Measurements from ENCODE around the gene SNUPN. TPM values are rescaled to one million over a fixed set of nuclear protein-coding genes. Genes with fewer than 3 reads are reported as not detected.
A peak's percentile ranks its signal among the peaks of the same experiment; 100 is the strongest.

The SNUPN gene
- total RNA-seq, 2 experiments from 2014 or later, result 44.4 to 71.1 TPM

GRCh38 chr15:75641179-75641503 lies 15.6 kb upstream of the SNUPN start:
- no TSS peak for BruUV-seq (replicated peaks)

GRCh38 chr15:75640483-75641178 lies 15.1 kb upstream of the SNUPN start:
- intact Hi-C loops (cut with micrococcal nuclease; ENCODE audit: unreplicated experiment), result loop anchor here (1.0 to 5.0 kb wide), 5 partner anchors 15 to 293 kb away; partner anchors contain the start of genes MAN2C1, NEIL1, PTPN9 and SNUPN
- H3K4me3 ChIP-seq (ENCODE audit: low read depth, low read length, poor library complexity, severe bottlenecking), result peak overlapping the region; percentile 89
- H4K20me1 ChIP-seq (ENCODE audit: insufficient read depth, low read length), result peaks cover 26% of the 10 kb centered on the region
- TF ChIP-seq CTCF (conservative IDR thresholded peaks at IDR 0.05; ENCODE audit: low read length), result peak; percentile 85
- no peak for TF ChIP-seq EZH2phosphoT487 (IDR thresholded peaks at IDR 0.05; ENCODE audit: borderline replicate concordance, low read depth, low read length)
- peak overlapping the region; percentile 85 for H3K27ac ChIP-seq (ENCODE audit: low read depth, low read length, poor library complexity, severe bottlenecking)
- no peaks in the 10 kb centered on the region for H3K9me3 ChIP-seq (ENCODE audit: low read length)
- BruUV-seq (replicated peaks), result TSS peak; percentile 95
- peak overlapping the region; percentile 60; the same call in 1 of the 2 replicates for H2AFZ ChIP-seq (ENCODE audit: low read length)
- H3K79me2 ChIP-seq (ENCODE audit: insufficient read depth, low read depth, low read length), result peaks cover 42% of the 10 kb centered on the region
- peaks cover 28% of the 10 kb centered on the region for H3K36me3 ChIP-seq (ENCODE audit: insufficient read depth, low read length)
- POLR2A ChIA-PET, result interaction anchor here (0.5 to 3.5 kb wide), 10 partner anchors 10 to 564 kb away, joined by 3 to 23 read pairs (median 4); partner anchors contain the start of genes MAN2C1, SIN3A and SNUPN
- no peaks in the 10 kb centered on the region for H3K9me2 ChIP-seq (ENCODE audit: insufficient read depth, low read length)
- peaks cover 38% of the 10 kb centered on the region for H3K4me1 ChIP-seq (ENCODE audit: insufficient read depth, low read length, poor library complexity, severe bottlenecking)
- DNase-seq (ENCODE audit: low spot score), result peak; percentile 83
- H3K4me2 ChIP-seq (ENCODE audit: low read length), result peak overlapping the region; percentile 85
- CTCF ChIA-PET (ENCODE audit: unreplicated experiment), result interaction anchor here (1.1 to 1.8 kb wide), 2 partner anchors 63 to 273 kb away, joined by 3 to 6 read pairs; partner anchors contain the start of gene MAN2C1

More at GRCh38 chr15:75641179-75641503, 15.6 kb upstream of the SNUPN start:
- peaks cover 37% of the 10 kb centered on the region for H3K79me2 ChIP-seq (ENCODE audit: insufficient read depth, low read depth, low read length)
- peaks cover 28% of the 10 kb centered on the region for H3K36me3 ChIP-seq (ENCODE audit: insufficient read depth, low read length)
- POLR2A ChIA-PET, result interaction anchor here (0.6 to 3.5 kb wide), 6 partner anchors 31 to 565 kb away, joined by 3 to 23 read pairs (median 4); partner anchors contain the start of genes MAN2C1 and SIN3A
- TF ChIP-seq EZH2phosphoT487 (IDR thresholded peaks at IDR 0.05; ENCODE audit: borderline replicate concordance, low read depth, low read length) (no peak), CTCF (conservative IDR thresholded peaks at IDR 0.05; ENCODE audit: low read length) (no peak; the same call in 1 of the 2 replicates)
- H3K9me3 ChIP-seq (ENCODE audit: low read length), result no peaks in the 10 kb centered on the region
- peak overlapping the region; percentile 85 for H3K4me2 ChIP-seq (ENCODE audit: low read length)
- peak overlapping the region; percentile 85 for H3K27ac ChIP-seq (ENCODE audit: low read depth, low read length, poor library complexity, severe bottlenecking)
- no peak for DNase-seq (ENCODE audit: low spot score)
- no peaks in the 10 kb centered on the region for H3K9me2 ChIP-seq (ENCODE audit: insufficient read depth, low read length)
- CTCF ChIA-PET (ENCODE audit: unreplicated experiment), result interaction anchor here (1.8 kb wide), 1 partner anchor 273 kb away, joined by 6 read pairs; the partner anchor contains the start of gene MAN2C1
- peak overlapping the region; percentile 89 for H3K4me3 ChIP-seq (ENCODE audit: low read depth, low read length, poor library complexity, severe bottlenecking)
- intact Hi-C loops (cut with micrococcal nuclease; ENCODE audit: unreplicated experiment), result loop anchor here (1.0 to 5.0 kb wide), 4 partner anchors 62 to 294 kb away; partner anchors contain the start of genes MAN2C1, NEIL1 and PTPN9
- peaks cover 26% of the 10 kb centered on the region for H4K20me1 ChIP-seq (ENCODE audit: insufficient read depth, low read length)
- peak overlapping the region; percentile 60; the same call in 1 of the 2 replicates for H2AFZ ChIP-seq (ENCODE audit: low read length)
- peaks cover 33% of the 10 kb centered on the region for H3K4me1 ChIP-seq (ENCODE audit: insufficient read depth, low read length, poor library complexity, severe bottlenecking)
